Left renal pelvis (tissue), 4 donors: ENCODE measurements around the gene IRF2BPL. TPM values are rescaled to one million over a fixed set of nuclear protein-coding genes. Genes with fewer than 3 reads are reported as not detected.

ENCODE experiments used
- DNase-seq, 4 donors: peaks; one replicate each; pipeline ENCODE4 v3.0.0-alpha.2; 2013; ENCODE audit warnings: low read depth in 4 of 4, low spot score in 3 of 4
- polyA plus RNA-seq, 4 donors: library from polyadenylated mRNA; unstranded; fragments of 120-200 nt; gene quantifications; one replicate each; pipeline ENCODE4 v1.2.1, GENCODE V29; 2013; ENCODE audit not compliant: insufficient read length in 4 of 4

Gene IRF2BPL
- polyA plus RNA-seq, 4 donors, result 43.3 to 108 (median 49.6) TPM

DNA sequence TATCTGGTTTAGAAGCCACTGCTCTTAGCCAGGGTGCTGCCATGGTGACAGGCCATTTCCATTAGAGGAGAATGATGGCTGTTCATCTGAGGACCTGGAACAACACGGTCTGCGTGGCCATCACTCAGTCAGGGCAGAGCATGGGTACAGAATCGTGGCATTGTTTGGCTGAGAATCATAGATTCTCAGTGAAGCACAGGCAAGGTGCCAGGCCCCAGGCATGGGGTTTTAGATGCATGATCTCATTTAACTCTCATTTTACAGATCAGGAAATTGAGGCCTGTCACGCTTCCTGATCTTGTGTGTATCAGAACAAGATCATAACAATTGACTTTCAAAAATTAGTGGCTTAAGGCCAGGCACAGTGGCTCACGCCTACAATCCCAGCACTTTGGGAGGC is 26.8 kb upstream of the IRF2BPL start:
- no peak for DNase-seq

DNA sequence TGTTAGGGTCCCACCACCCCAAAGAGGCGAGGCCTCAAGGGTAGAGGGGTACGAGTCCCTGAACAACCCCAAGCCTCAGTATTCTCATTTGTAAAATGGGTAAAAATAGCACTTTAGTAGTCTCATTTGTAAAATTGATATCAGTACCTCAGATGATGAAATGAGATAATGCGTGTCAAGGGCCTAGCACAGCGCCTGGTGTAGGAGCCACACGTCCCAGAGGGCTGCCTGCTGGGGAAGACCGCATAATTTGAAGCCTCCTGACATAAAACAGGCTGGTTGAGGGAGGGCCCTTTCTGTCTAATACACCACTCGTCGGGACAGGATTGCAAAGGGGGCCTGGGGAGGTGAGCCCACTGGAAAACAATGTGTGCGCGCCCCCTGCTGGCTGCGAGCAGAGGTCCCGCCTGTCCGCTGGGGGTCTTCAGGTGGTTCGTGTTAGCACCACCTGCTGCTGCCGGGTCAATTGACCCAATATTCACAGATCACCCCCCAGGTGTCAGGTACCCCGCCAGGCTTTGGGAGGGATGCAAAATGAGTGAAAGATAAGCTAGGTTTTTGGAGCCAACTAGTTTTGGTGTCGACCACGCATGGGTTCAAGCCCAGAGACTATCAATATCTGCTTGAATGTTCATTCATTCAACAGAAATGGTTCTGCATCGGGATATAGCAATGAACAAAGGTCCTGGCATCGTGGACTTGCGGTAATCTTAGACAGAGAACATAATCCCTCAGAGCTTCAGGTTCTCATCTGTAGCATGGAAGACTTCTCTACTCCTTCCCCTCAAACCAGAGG is 24.7 kb upstream of the IRF2BPL start:
- no peak for DNase-seq

DNA sequence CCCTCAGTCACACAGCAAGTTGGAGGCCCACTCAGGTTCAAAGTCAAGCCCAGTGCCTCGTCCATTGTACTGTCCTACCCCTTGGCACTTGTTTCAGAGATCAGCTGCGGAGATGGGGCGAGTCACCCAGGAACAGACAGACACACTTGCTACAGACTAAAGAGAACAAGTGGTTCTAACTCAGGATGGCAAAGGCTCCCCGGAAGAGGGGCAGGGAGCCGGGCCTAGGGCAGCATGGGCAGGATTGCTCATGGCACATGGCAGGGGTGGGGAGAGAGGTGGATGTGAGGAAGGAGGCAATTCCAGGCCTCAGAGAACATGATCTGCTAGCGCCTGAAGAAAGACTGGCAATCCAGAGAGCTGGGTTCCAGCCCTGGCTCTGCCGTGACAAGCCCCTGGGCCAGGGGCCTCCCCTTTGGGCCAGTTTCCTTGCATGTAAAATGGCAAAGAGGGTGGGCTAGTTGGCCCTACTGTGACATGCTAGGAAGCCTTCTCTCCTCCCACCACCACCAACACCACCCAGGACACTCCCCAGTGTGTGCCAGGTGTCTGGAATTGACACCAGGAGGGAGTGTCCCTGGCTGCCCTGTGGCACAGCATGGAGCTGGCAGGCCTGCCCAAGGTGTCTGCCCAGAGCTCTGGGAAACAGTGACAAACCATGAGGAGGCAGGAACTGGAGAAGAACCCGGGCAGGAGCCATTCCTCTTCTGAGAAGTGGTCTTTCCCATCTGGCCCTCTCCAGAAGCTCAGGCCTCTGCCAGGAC is 24.0 kb upstream of the IRF2BPL start:
- DNase-seq, result no peak

DNA sequence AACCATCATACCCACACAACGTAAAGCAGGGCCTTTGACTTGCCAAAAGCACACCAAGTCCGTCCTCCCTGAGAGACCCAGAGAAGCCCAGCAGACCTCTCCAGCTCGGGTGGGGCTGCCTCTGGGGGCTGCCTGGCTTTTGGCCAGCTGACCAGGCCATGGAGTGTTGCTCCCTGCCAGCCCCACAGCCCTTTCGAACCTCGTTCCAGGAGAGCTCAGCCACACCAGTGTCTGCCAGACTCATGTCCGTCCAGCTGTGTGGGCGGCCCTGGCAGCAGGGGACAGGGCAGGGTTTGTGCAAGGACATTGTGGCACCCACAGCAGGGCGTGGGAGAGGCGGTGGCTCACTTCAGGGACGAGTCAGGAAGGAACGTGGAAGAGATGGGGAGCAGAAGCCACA is 22.6 kb upstream of the IRF2BPL start:
- DNase-seq, result no peak

DNA sequence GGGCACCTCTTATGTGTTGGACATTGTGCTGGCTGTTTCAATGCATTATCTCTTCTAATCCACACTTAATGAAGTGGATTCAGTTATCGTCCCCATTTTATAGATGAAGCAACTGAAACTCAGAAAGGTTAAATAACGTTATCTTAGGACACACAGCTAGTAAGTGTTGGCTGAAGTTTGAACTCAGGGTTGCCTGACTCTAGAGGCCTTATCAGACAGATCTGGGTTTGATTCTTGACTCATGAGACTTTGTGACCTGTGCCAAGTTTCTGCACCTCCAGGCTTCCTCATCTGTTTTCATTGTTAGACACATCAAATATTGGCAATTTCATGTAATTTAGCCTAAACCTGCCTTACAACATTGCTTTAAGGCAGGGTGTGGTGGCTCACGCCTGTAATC is 18.2 kb upstream of the IRF2BPL start:
- no peak for DNase-seq

DNA sequence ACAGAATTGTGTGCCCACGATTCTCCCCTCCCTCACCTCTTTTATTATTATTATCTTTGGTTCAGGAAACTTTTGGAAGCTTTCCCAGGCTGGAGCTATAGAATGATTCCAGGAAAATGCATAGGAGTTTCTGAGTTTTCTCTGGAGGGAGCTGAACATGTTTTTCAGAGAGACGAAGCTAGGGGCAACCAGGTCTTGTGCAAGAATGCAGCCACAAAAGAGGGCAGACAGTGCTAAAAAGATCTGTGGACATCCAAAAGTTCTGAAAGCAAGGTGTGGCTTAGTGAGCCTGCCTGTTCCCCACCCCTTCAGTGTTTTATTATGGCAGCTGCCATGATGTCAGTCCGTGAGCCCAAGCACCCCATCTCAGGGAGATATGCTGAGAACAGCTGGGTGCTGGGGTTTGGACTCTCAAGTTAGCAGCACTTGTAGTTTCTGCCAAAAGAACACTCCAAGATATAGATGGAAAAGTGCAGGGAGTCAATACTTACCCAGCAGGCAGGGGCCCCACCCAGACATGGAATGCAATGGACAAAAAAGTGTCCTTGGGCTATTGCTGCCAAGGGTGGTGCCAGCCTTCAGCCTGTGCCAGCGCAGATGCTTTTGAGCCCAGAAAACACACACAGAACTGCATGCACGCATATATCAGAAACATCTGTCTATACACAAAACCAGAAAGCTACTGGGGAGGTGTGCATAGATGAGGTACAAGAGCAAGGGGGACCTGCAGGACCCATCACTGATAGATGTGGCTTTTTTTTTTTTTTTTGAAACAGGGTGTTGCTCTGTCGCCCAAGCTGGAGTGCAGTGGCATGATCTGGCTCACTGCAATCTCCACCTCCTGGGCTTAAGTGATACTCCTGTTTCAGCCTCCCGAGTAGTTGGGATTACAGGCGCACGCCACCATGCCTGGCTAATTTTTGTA is 17.0 kb upstream of the IRF2BPL start:
- DNase-seq, result no peak

DNA sequence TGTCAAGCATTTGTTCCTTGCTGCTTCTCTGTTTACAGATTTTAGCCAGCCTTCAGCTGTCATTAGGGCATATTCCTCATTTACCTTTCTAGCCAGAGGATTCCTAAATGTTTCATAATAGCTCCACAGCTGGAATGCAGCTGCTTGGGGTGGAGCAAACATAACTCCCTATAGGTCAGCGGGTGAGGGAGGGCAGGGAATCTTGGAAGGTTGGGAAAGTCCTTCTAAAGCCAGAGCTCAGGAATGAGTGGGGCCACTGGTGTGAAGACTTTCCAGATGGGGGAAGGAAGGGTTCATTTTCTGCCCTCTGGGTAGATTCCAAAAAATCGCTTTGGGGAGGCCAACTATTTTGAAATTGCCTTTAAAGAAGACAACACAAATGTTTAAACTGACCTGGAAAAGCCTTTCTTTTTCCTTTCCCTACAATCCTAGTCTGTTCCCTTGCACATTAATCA is 16.3 kb upstream of the IRF2BPL start:
- DNase-seq, result no peak

DNA sequence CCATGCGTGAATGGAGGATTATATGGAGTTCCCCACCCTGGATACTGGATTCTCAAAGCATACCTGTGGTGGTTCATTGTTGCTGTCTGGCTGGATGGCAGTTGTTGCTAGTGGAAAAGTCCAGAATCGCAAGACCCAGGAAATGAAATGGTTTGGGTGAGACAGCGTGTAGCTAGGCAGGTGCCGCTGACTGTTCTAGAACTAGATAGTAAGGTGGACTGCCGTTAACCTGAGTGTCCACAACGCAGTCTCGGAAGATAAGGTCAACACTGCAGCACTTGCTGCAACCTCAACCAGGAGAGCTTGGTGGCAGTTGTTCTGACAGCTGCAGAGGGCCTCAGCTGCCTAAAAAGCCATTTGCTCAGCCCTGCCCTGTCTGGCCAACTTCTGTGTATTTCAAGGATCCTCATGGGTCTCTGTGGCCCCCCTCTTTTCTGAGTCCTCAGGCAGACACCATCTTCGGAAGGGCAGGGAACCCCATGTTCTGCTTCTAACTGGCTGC is 15.5 kb upstream of the IRF2BPL start:
- no peak for DNase-seq

DNA sequence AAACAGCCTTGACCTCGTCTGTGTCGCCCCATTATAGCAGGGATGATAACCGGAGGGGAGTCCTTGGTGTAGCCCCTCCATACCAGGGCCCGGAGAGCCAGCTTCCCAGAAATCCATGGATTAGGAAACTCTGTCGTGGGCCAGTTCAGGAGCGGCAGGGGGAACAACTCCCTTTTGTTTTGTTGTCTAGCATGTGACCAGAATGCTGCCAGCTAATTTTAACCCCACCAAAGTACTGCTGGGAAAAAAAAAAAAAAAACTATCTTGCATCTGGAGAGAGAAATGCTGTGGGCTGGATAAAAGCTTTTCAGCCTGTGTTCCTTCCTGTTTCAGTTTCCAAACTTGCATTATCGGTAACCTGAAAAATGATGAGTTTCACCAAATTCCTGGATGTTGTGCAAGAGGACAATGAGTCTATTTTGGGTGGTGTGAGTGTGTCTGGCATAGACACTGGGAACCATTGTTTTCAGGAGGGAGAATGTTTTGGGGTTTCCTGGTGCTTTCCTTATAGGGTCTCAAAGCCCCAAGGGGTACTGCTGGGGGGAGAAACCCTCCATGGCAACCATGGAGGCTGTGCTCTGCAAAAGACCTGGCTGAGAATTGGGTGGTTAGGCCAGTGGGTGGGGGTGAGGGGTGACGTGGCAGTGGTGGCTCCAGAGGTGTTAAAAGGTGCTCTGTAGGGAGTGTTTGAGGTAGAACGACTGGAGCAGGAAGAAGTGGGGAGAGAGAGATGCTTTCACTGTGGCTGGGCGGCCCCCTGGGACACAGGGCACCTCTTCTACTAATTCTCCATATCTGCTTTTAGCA is 14.9 kb upstream of the IRF2BPL start:
- no peak for DNase-seq

DNA sequence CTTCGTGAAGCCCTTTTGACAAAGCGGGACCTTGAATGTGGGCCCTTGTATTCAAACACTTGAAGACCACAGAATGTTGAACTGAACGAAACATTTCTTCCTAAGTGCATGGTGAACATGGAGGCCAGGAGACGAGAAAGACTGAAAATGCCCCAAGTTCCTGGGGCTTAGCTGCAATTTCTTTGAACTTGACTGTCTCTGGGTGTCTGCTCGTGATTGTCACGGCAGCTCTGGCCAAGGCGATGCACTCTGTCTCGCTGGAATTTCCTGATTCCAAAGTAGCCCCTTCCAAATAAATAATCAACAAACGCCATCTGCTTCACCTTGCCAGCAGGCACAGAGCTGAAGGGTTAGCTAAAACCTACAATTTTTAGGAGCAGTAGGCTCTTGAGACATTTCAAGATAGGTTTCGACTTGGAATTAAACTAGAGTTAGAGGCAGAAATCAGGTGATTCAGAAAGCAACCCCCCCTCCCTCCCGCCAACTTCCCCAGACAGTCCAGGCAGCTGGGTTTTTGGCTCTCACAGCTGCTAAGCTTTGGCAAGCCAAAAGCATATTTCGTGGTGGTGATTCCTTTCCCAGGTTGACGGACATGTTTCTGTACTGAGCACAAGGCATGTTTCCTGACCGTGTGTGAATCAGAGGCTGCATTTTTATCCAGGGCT is 13.5 kb upstream of the IRF2BPL start:
- DNase-seq, result no peak

DNA sequence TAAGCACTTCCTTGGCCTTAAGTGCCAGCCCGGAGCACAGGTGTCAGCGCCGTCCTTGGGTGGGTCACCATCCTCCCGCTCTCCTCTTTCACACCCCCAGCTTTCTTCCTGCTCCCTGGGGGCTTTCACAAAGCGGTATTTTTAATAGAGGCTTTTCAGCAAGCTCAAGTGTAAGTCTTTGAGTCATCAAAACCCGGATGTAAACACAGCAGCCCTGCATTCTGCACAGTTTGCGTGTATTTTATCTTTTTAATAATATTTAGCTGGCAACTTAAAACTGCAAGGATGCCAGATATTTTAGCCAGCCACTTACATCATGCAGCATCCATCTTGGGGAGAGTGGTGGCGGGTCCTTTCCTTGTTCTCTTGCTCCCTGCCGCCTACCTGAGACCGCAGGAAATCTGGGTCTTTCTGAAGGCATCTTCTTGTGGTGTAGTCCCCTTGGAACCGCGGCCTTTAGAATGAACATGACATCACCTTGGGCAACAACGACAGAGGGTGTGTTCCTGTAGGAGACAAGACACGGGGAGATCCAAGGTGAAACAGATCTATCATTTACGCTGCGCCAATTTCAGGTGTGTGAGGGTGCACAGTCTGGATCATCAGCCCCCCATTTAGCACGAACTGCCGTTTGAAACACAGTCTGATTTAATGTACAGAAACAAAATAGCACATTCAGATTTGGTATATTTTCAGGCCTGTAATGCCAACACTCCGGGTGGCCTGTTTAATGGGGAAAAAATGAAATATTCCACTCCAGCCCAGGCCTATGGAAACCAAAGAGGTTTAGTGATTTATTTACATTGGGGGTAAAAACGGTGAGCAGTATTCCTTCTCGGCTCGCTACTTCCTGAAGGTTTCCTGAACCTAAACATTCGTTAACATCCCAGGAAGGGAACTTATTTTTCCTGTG is 12.5 kb upstream of the IRF2BPL start:
- no peak for DNase-seq

DNA sequence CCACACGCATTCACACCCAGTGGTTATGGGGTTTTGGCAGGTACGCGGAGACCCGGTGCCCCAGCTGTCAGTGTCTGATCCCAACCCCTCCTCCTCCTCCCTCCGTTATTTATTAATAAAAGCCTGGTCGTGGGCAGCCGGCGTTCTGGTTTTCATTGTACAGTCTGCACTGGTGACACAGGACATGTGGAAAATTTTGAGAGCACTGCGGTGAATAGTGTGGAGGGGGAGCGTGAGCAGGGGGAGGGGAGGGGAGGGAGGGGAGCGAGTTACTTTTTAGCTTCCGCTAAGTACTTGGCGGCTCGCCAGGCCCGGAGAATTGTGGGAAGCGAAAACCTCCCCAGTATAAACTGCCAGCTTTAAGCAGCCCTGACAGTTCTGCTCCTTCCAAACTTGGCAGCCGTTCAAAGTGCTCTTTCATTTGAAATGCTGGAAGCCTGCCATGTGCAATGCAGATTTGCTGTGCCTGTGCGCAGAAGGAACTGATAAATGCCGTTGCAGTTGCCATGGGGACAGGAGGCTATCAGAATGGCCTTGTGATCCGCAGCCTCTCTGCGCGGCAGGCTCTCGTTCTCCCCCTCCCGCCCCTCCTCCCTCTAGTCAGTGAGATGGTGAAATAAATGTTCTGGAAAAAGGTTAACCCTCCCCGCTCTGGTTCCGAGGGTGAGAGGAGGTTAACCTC is 11.7 kb upstream of the IRF2BPL start:
- DNase-seq, result peak; percentile 99 to 100 (median 100)

DNA sequence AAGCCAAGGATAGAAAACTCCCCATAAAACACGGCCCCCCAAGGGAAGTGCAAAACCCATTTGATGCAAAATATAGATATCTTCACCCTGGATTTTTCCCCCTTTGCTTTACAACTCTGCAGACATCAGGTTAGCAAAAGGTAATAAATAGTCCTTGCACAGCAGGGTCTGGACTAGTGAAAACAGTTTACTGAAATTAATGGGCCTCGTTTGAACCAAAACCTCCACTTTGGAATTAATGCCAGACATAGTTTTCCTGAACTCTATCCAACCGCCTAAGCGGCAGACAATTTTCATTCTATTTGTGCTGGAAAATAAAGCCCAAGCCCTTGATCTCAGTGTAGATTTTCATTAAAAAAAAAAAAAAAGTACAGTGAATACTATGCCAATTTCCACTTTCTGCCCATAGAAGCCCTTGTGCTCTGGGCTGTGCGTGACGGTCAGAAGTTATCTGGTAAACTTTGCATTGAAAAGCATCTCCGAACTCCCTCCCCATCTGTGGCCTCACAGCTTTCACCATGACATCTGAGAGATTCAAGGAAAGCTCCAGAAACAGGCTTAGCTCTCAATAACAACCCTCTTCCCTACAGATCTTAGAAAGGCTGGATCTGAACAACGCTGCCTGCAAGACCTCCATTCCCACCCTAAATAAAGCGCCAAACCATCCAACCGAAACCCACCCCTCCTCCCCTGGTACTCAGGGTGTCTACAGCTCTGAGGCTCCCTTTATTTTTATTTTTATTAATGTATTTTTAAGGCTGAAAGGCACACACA is 11.0 kb upstream of the IRF2BPL start:
- DNase-seq, result no peak

DNA sequence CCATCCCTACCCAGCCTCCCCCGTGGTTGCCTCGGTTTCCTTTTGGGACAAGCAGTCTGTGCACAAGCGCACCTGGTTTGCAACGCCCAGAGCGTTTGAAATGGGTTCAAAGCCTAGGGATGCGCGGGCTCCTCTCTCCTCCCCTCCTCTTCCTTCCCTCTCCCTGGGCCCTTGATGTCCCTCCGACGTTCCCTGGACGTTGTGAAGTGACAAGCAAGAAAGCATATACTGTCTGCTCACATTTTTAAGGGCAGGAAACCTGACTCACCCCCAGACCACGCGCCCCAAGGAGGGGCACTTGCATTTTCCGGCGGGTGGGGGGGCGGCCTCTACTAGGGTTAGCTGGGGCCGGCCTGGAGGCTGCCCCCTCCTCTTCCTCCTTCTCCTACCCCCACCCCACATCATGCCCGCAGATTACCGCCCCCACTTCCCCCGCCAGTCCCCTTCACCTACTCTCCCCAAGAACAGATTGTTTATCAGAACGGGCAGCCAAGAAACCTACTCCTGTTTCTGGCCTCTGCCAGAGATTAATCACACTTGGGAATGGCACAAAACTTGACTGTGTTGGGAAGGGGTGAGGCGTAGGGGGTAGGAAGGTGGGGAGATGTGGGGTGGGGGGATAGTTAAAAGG is 9.5 kb upstream of the IRF2BPL start:
- DNase-seq, result no peak

DNA sequence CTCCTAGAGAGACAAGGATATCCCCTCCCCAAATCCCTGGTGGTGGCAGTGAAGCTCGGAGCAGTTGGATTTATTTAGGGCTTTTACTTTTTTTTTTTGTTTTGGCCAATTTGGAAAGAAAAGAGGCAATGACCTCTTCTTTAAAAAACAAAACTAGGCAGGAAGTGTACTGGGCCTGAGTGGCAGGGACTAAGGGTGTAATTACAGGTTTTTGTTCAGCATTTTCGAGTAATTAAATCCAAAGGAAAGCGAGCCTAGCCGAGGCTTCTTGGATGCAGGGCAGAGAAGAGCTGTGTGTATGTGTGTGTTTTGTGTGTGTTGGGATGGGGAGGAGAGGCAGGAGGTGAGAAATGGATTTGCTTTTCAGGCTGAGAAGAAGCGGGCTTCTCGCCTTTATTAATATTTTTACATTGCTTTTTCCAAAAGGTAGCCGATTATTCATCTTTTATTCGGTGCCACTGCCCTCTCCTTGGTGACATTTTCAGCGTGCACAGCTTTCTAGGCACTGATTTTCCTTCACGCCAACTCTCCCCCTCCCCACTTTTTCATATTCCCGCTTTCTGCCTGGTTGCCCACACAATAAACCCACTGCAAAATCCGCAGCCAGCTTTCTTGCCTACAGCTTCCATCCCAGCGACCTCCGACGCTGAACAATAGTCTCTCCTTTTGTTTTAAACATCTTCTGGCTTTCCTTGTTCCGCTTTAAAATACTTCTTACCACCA is 8.9 kb upstream of the IRF2BPL start:
- DNase-seq, result no peak
